Measurements from ENCODE around the gene LEFTY2. TPM values are rescaled to one million over a fixed set of nuclear protein-coding genes. Genes with fewer than 3 reads are reported as not detected.

The LEFTY2 gene
- total RNA-seq, 2 donors from 2014 or later = 6.2 to 9.4 TPM

DNA sequence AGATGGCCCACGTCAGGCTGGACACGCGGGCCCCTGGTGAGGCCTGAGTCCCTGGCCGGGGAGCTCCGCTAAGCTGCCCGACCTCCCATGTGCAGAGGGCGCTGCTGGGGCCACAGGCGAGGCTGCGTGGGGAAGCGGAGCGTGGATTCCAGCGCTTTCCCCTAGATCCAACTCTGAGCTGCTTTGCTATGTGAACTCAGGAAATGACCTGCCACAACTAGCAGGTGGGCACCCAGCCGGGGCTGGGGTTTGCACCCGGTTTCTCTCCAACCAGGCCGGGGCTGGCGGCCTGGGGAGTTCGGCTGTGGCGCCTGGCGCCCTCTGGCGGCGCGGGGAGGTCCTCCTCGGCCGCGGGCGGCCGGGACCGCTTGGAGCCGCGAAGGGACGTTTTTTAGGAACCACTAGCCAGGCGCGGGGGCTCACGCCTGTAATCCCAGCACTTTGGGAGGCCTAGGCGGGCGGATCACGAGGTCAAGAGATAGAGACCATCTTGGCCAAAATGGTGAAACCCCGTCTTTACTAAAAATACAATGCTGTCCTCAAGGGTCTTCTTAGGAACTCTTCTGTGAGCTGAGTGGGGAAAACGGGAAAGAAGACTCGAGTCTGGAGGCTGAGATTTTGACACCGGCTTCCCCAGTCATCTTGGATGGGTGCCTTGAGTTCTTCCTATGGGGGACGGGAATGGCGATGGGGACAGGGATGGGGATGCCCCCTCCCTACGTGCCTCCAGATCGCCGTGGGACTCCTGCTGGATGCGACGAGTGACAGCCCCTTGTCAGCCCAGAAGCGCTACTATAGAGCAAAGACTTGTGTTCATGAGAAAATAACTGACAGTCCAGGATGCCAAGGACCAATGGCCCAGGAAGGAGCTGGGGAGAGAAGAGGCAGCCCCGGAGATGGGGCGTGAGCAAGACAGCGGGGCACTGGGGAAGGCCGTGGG lies 29.6 kb downstream of the LEFTY2 start:
- Histone ChIP-seq H3K27me3 (replicated peaks; ENCODE audit: insufficient read depth) (no peaks in the 10 kb centered on the region), H3K4me3 (peak overlapping the region; percentile 2), H3K36me3 (no peaks in the 10 kb centered on the region), H3K9me3 (no peaks in the 10 kb centered on the region), H3K4me1 (ENCODE audit: control insufficient read depth in 1 of 2, low read depth in 2 of 2) (peaks cover 0 to 10% of the 10 kb centered on the region in 2 donors), H3K27ac (no peak overlapping the region)
- DNase-seq (ENCODE audit: low spot score) (no peak), ATAC-seq (ENCODE audit: insufficient number of reproducible peaks, low FRiP score, low read depth) (peak; percentile 91)
- TF ChIP-seq, protein P1, sequence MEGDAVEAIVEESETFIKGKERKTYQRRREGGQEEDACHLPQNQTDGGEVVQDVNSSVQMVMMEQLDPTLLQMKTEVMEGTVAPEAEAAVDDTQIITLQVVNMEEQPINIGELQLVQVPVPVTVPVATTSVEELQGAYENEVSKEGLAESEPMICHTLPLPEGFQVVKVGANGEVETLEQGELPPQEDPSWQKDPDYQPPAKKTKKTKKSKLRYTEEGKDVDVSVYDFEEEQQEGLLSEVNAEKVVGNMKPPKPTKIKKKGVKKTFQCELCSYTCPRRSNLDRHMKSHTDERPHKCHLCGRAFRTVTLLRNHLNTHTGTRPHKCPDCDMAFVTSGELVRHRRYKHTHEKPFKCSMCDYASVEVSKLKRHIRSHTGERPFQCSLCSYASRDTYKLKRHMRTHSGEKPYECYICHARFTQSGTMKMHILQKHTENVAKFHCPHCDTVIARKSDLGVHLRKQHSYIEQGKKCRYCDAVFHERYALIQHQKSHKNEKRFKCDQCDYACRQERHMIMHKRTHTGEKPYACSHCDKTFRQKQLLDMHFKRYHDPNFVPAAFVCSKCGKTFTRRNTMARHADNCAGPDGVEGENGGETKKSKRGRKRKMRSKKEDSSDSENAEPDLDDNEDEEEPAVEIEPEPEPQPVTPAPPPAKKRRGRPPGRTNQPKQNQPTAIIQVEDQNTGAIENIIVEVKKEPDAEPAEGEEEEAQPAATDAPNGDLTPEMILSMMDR (IDR thresholded peaks at IDR 0.05) = peak; percentile 97

DNA sequence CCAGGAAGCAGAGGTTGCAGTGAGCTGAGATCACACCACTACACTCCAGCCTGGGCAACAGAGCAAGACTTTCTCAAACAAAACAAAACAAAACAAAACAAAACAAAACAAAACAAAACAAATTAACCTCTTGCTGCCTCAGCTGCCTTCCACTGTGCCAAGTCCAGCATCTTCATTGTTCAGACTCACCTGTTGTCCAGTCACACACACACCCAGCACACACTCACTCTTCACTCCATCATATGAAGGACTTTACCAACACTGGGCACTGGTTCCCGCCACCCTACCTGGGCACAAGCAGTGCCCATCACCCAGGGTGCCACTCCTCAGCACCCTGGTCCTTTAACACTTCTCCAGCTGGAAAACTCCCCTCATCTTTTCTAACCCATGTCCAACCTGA lies 31.5 kb downstream of the LEFTY2 start:
- no peaks in the 10 kb centered on the region for H3K9me3 ChIP-seq
- no peak overlapping the region for H3K27ac ChIP-seq
- H3K4me3 ChIP-seq = no peak overlapping the region
- no peaks in the 10 kb centered on the region for H3K27me3 ChIP-seq (replicated peaks; ENCODE audit: insufficient read depth)
- H3K36me3 ChIP-seq = no peaks in the 10 kb centered on the region
- no peak for DNase-seq (ENCODE audit: low spot score)
- no peak for ATAC-seq (ENCODE audit: insufficient number of reproducible peaks, low FRiP score, low read depth)
- TF ChIP-seq, protein P1 (IDR thresholded peaks at IDR 0.05) = no peak
- H3K4me1 ChIP-seq (ENCODE audit: control insufficient read depth in 1 of 2, low read depth in 2 of 2) = peaks cover 0 to 10% of the 10 kb centered on the region in 2 donors

DNA sequence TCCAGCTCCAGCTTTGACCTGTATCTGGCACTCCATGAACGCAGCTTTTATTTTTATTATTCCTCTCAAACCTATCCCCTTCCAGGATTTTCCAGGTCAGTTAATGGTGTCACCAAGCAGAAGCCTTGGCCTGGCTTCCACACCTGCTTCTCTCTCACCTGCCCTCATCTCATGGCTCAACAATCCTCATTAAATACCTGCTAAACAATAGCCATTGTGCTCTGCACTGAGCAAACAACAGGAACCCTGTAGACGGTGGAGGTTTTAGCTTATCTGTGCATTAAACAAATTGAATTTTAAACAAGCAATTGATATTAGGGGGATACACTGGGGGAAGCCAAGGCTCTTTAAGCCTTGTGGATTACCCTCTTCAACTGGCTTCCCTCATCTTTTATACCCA lies 32.2 kb downstream of the LEFTY2 start:
- Histone ChIP-seq H3K4me3 (no peak overlapping the region), H3K27me3 (replicated peaks; ENCODE audit: insufficient read depth) (no peaks in the 10 kb centered on the region), H3K4me1 (ENCODE audit: control insufficient read depth in 1 of 2, low read depth in 2 of 2) (peaks cover 0 to 10% of the 10 kb centered on the region in 2 donors), H3K27ac (no peak overlapping the region), H3K36me3 (no peaks in the 10 kb centered on the region), H3K9me3 (no peaks in the 10 kb centered on the region)
- TF ChIP-seq, protein P1 (IDR thresholded peaks at IDR 0.05) = no peak
- ATAC-seq (ENCODE audit: insufficient number of reproducible peaks, low FRiP score, low read depth) (no peak), DNase-seq (ENCODE audit: low spot score) (no peak)

DNA sequence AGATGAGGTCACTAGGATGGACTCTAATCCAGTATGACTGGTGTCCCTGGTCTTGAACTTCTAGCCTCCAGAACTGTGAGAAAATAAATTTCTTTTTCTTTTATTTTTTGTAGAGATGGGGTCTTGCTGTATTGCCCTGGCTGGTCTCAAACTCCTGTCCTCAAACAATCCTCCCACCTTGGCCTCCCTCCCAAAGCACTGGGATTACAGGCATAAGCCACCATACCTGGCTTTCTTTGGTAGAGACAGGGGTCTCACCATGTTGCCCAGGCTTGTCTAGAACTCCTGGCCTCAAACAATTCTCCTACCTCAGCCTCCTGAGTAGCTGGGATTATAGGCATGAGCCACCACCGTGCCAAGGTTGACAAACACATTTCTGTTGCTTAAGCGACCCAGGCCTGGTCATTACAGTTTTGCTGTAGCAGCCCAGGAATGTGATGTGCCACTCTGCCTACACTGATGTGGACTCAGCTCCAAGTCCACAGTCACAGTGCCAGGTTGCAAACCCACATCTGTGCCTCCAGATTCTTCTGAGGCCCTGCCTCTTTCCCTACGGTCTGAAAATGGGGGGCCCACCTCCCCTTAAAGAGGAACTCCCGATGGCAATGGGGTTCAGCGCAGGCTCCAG lies 32.9 kb downstream of the LEFTY2 start:
- Histone ChIP-seq H3K27ac (no peak overlapping the region), H3K9me3 (no peaks in the 10 kb centered on the region), H3K27me3 (replicated peaks; ENCODE audit: insufficient read depth) (no peaks in the 10 kb centered on the region), H3K4me1 (ENCODE audit: control insufficient read depth in 1 of 2, low read depth in 2 of 2) (peaks cover 0 to 10% of the 10 kb centered on the region in 2 donors), H3K4me3 (no peak overlapping the region), H3K36me3 (no peaks in the 10 kb centered on the region)
- ATAC-seq (ENCODE audit: insufficient number of reproducible peaks, low FRiP score, low read depth) = no peak
- TF ChIP-seq, protein P1 (IDR thresholded peaks at IDR 0.05) = no peak
- no peak for DNase-seq (ENCODE audit: low spot score)

DNA sequence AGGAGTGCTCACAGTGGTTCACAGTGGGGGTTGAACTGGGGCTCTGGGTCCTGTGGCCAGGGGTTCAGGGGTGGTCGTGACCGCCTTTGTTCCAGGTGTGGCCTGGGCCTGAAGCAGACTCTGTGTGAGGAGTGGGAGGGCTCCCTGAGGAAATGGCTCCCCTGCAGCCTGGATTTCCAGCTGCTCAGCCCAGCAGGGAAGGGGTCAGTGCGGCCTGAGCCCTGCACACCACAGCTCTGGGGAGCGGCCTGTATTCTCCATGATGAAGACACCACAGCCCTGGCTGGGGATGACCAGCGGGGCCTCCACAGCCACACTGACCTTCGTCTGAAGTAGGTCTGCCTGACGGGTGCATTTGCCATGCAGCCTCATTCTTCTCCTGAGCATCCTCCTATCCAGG lies 33.7 kb downstream of the LEFTY2 start:
- no peaks in the 10 kb centered on the region for H3K27me3 ChIP-seq (replicated peaks; ENCODE audit: insufficient read depth)
- no peaks in the 10 kb centered on the region for H3K9me3 ChIP-seq
- TF ChIP-seq, protein P1 (IDR thresholded peaks at IDR 0.05) = no peak
- H3K4me3 ChIP-seq = no peak overlapping the region
- ATAC-seq (ENCODE audit: insufficient number of reproducible peaks, low FRiP score, low read depth) (no peak), DNase-seq (ENCODE audit: low spot score) (no peak)
- H3K27ac ChIP-seq = no peak overlapping the region
- no peaks in the 10 kb centered on the region for H3K36me3 ChIP-seq
- peaks cover 0 to 10% of the 10 kb centered on the region in 2 donors for H3K4me1 ChIP-seq (ENCODE audit: control insufficient read depth in 1 of 2, low read depth in 2 of 2)
